ENCODE measurements around the gene USP37. TPM values are rescaled to one million over a fixed set of nuclear protein-coding genes. Genes with fewer than 3 reads are reported as not detected.

Gene USP37
- total RNA-seq, 2 experiments from 2014 or later: 42.5 to 46.8 TPM

GRCh38 chr2:218476676-218477075, 91.5 kb downstream of the USP37 start:
- Mint-ChIP-seq H3K27me3 (no peaks in the 10 kb centered on the region), H3K4me1 (no peaks in the 10 kb centered on the region), H3K4me3 (no peak overlapping the region), H3K36me3 (ENCODE audit: low read depth) (peaks cover 56% of the 10 kb centered on the region), H3K27ac (no peak overlapping the region), H3K9me3 (ENCODE audit: low read depth) (no peaks in the 10 kb centered on the region)
- DNase-seq: no peak
- ChIA-PET CTCF (interaction anchor here (1.1 kb wide), 2 partner anchors 8 to 16 kb away, joined by 3 to 4 read pairs; no protein-coding TSS in a partner anchor), POLR2A (no interaction called here)
- intact Hi-C loops (cut with DNase I, micrococcal nuclease): no loop called here
- no peak for ATAC-seq

DNA sequence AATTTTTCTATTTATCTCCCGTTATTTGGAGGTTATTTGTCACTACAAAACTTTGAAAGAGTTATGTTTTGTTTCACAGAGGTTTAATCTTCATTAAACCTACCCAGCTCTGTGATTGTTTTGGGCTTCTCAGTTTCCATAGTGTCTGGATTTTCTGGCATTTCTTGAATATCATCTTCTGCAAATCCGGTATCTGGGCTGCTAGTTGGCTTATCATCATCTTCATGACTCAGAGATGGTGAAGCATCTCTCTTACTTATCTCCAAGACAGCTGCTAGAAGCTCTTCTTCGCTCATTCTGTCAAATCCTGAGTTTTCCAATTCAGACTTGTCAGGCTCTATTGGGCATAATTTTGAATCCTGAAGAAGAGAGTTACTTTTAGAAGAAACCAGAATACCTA, 93.6 kb downstream of the USP37 start:
- ChIA-PET CTCF (interaction anchor here (0.9 to 1.0 kb wide), 2 partner anchors 9 to 13 kb away, joined by 4 read pairs; no protein-coding TSS in a partner anchor), POLR2A (no interaction called here)
- intact Hi-C loops (cut with DNase I, micrococcal nuclease): no loop called here
- Mint-ChIP-seq H3K4me3 (no peak overlapping the region), H3K9me3 (ENCODE audit: low read depth) (no peaks in the 10 kb centered on the region), H3K36me3 (ENCODE audit: low read depth) (peaks cover 55% of the 10 kb centered on the region), H3K4me1 (no peaks in the 10 kb centered on the region), H3K27ac (no peak overlapping the region), H3K27me3 (no peaks in the 10 kb centered on the region)
- no peak for ATAC-seq
- DNase-seq: no peak

DNA sequence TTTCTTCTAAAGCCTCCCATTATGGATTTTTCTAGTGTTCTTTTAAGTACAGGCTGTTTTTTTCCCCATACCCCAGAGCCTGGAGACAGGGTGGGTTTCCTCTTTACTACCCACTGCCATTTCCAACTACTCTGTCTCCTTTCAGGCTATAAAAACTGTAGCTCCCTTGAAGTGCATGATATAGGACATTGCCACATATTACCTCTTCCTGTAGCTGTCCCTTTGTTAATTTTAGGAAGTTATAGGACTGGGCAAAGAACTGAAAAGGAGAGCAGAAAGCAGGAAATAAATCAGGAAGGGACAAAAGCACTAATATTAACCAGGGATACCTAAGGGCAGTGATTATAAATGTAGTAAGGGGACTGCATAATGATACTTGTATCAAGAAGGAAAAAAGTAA, 95.2 kb downstream of the USP37 start:
- ATAC-seq: no peak
- H3K4me1 Mint-ChIP-seq: no peaks in the 10 kb centered on the region
- H3K4me3 Mint-ChIP-seq: no peak overlapping the region
- H3K9me3 Mint-ChIP-seq (ENCODE audit: low read depth): no peaks in the 10 kb centered on the region
- DNase-seq: no peak
- peaks cover 53% of the 10 kb centered on the region for H3K36me3 Mint-ChIP-seq (ENCODE audit: low read depth)
- ChIA-PET POLR2A (interaction anchor here (0.6 kb wide), 1 partner anchor 177 kb away, joined by 3 read pairs; no protein-coding TSS in a partner anchor), CTCF (no interaction called here)
- no peak overlapping the region for H3K27ac Mint-ChIP-seq
- no peaks in the 10 kb centered on the region for H3K27me3 Mint-ChIP-seq
- intact Hi-C loops (cut with DNase I, micrococcal nuclease): no loop called here

GRCh38 chr2:218471982-218472381, 96.2 kb downstream of the USP37 start:
- H3K9me3 Mint-ChIP-seq (ENCODE audit: low read depth): no peaks in the 10 kb centered on the region
- ChIA-PET POLR2A (no interaction called here), CTCF (interaction anchor here (1.0 kb wide), 1 partner anchor 164 kb away, joined by 3 read pairs; no protein-coding TSS in a partner anchor)

GRCh38 chr2:218471036-218471435, 97.1 kb downstream of the USP37 start:
- Mint-ChIP-seq H3K9me3 (ENCODE audit: low read depth) (no peaks in the 10 kb centered on the region), H3K27me3 (no peaks in the 10 kb centered on the region), H3K4me3 (no peak overlapping the region), H3K4me1 (no peaks in the 10 kb centered on the region), H3K36me3 (ENCODE audit: low read depth) (peaks cover 46% of the 10 kb centered on the region), H3K27ac (no peak overlapping the region)
- intact Hi-C loops (cut with DNase I, micrococcal nuclease): no loop called here
- ATAC-seq (no peak), DNase-seq (no peak)
- ChIA-PET CTCF (interaction anchor here (0.6 to 1.0 kb wide), 3 partner anchors 13 to 165 kb away, joined by 3 read pairs; no protein-coding TSS in a partner anchor), POLR2A (no interaction called here)

More at GRCh38 chr2:218471982-218472381, 96.2 kb downstream of the USP37 start:
- no peak for ATAC-seq
- H3K4me3 Mint-ChIP-seq: no peak overlapping the region
- H3K27me3 Mint-ChIP-seq: no peaks in the 10 kb centered on the region
- intact Hi-C loops (cut with DNase I, micrococcal nuclease): no loop called here
- H3K4me1 Mint-ChIP-seq: no peaks in the 10 kb centered on the region
- no peak overlapping the region for H3K27ac Mint-ChIP-seq
- DNase-seq: no peak
- peaks cover 48% of the 10 kb centered on the region for H3K36me3 Mint-ChIP-seq (ENCODE audit: low read depth)

DNA sequence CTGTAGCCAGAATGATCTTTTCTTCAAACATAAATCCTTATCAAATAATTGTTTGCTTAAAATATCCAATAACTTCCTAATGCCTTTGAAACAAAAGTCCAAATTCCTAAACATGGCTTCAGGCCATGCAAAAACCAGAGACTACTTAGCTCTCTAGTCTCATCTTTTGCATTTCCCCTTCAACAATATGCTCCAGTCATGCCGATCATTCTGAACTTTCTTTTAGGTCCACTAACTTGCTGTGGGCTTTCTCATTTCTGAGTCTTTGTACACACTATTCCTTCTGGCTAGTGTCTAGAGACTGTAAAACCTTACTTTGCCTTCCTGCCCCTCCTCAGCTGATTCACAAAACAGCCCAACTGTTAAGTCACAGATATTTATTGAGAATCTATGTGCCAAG, 97.7 kb downstream of the USP37 start:
- Mint-ChIP-seq H3K36me3 (ENCODE audit: low read depth) (peaks cover 48% of the 10 kb centered on the region), H3K4me1 (no peaks in the 10 kb centered on the region), H3K27ac (no peak overlapping the region), H3K27me3 (no peaks in the 10 kb centered on the region), H3K4me3 (no peak overlapping the region), H3K9me3 (ENCODE audit: low read depth) (no peaks in the 10 kb centered on the region)
- DNase-seq: no peak
- intact Hi-C loops (cut with DNase I, micrococcal nuclease): no loop called here
- ChIA-PET CTCF (no interaction called here), POLR2A (no interaction called here)
- no peak for ATAC-seq

DNA sequence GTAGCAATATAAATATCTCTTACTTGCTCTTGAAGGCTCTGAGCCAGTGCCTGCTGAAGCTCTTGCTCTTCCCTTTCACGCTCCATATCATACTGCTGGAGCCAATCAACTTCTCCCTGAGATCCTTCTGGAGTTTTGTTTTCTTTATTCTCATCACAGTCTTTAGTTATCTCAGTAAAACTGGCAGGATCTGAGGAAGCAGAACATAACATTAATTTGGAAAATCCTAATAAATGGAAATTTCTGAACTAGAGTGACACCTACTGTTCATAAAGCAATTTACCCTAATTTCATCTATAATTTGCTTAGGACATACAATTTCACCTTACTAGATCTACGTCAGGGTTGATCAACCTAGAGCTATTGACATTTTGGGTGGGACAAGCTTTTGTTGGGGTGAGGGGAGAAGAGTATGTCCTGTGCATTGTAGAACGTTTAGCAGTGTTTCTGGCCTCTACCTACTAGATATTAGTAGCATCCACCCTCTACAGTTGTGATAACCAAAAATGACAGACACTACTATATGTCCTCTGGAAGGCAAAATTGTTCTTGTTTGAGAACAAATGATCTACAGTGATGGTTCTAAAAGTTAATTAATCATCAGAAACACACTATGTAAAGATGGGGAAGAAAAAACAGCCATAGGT, 102.0 kb downstream of the USP37 start:
- POLR2A ChIA-PET: no interaction called here
- Mint-ChIP-seq H3K4me3 (no peak overlapping the region), H3K9me3 (ENCODE audit: low read depth) (no peaks in the 10 kb centered on the region), H3K4me1 (no peaks in the 10 kb centered on the region), H3K36me3 (ENCODE audit: low read depth) (peaks cover 47% of the 10 kb centered on the region), H3K27me3 (no peaks in the 10 kb centered on the region), H3K27ac (no peak overlapping the region)
- CTCF ChIA-PET: interaction anchor here (0.6 to 1.8 kb wide), 8 partner anchors 8 to 175 kb away, joined by 3 to 7 read pairs (median 4); no protein-coding TSS in a partner anchor
- intact Hi-C loops (cut with DNase I, micrococcal nuclease): loop anchor here (1.0 to 2.0 kb wide), 2 partner anchors 59 to 165 kb away; no protein-coding TSS in a partner anchor
- DNase-seq (no peak), ATAC-seq (no peak)

GRCh38 chr2:218458598-218458997, 109.6 kb downstream of the USP37 start:
- Mint-ChIP-seq H3K36me3 (ENCODE audit: low read depth) (peaks cover 57% of the 10 kb centered on the region), H3K27me3 (no peaks in the 10 kb centered on the region), H3K9me3 (ENCODE audit: low read depth) (peaks cover 6% of the 10 kb centered on the region), H3K4me1 (no peaks in the 10 kb centered on the region), H3K27ac (no peak overlapping the region), H3K4me3 (no peak overlapping the region)
- ATAC-seq (no peak), DNase-seq (no peak)
- POLR2A ChIA-PET: interaction anchor here (0.6 kb wide), 1 partner anchor 26 kb away, joined by 3 read pairs; no protein-coding TSS in a partner anchor
- intact Hi-C loops (cut with DNase I, micrococcal nuclease): no loop called here
- CTCF ChIA-PET: interaction anchor here (0.6 kb wide), 1 partner anchor 198 kb away, joined by 3 read pairs; no protein-coding TSS in a partner anchor

GRCh38 chr2:218456849-218457248, 111.3 kb downstream of the USP37 start:
- no peak overlapping the region for H3K27ac Mint-ChIP-seq
- no peak for DNase-seq
- intact Hi-C loops (cut with DNase I, micrococcal nuclease): no loop called here
- peaks cover 55% of the 10 kb centered on the region for H3K36me3 Mint-ChIP-seq (ENCODE audit: low read depth)
- ATAC-seq: no peak
- H3K27me3 Mint-ChIP-seq: no peaks in the 10 kb centered on the region
- CTCF ChIA-PET: interaction anchor here (0.7 to 1.1 kb wide), 2 partner anchors 60 to 573 kb away, joined by 3 read pairs; no protein-coding TSS in a partner anchor
- peaks cover 6% of the 10 kb centered on the region for H3K9me3 Mint-ChIP-seq (ENCODE audit: low read depth)
- H3K4me1 Mint-ChIP-seq: no peaks in the 10 kb centered on the region
- POLR2A ChIA-PET: interaction anchor here (0.7 kb wide), 1 partner anchor 151 kb away, joined by 3 read pairs; no protein-coding TSS in a partner anchor
- no peak overlapping the region for H3K4me3 Mint-ChIP-seq

GRCh38 chr2:218452079-218452478, 116.1 kb downstream of the USP37 start:
- ChIA-PET POLR2A (no interaction called here), CTCF (interaction anchor here (0.6 to 2.4 kb wide), 3 partner anchors 10 to 711 kb away, joined by 3 to 7 read pairs (median 3); no protein-coding TSS in a partner anchor)
- Mint-ChIP-seq H3K27me3 (no peaks in the 10 kb centered on the region), H3K4me3 (no peak overlapping the region), H3K36me3 (ENCODE audit: low read depth) (peaks cover 64% of the 10 kb centered on the region), H3K4me1 (no peaks in the 10 kb centered on the region), H3K27ac (no peak overlapping the region), H3K9me3 (ENCODE audit: low read depth) (peaks cover 6% of the 10 kb centered on the region)
- ATAC-seq (no peak), DNase-seq (no peak)
- intact Hi-C loops (cut with DNase I, micrococcal nuclease): no loop called here

DNA sequence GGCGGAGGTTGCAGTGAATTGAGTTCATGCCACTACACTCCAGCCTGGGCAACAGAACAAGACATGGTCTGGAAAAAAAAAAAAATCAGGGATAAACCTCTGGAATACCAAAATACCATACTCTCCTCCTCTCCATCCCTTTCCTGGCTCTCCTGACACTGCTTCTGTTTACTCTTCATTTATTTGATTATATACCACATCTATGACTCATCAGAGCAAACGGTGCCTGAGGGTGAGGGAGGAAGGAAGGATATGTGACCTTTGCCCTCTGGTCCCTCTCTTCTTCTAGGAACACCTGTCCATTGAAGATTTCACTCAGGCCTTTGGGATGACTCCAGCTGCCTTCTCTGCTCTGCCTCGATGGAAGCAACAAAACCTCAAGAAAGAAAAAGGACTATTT, 119.2 kb downstream of the USP37 start:
- no peak for DNase-seq
- H3K27me3 Mint-ChIP-seq: no peaks in the 10 kb centered on the region
- ChIA-PET CTCF (no interaction called here), POLR2A (no interaction called here)
- H3K4me3 Mint-ChIP-seq: no peak overlapping the region
- H3K4me1 Mint-ChIP-seq: no peaks in the 10 kb centered on the region
- intact Hi-C loops (cut with DNase I, micrococcal nuclease): no loop called here
- ATAC-seq: no peak
- peaks cover 43% of the 10 kb centered on the region for H3K36me3 Mint-ChIP-seq (ENCODE audit: low read depth)
- H3K9me3 Mint-ChIP-seq (ENCODE audit: low read depth): no peaks in the 10 kb centered on the region
- no peak overlapping the region for H3K27ac Mint-ChIP-seq

DNA sequence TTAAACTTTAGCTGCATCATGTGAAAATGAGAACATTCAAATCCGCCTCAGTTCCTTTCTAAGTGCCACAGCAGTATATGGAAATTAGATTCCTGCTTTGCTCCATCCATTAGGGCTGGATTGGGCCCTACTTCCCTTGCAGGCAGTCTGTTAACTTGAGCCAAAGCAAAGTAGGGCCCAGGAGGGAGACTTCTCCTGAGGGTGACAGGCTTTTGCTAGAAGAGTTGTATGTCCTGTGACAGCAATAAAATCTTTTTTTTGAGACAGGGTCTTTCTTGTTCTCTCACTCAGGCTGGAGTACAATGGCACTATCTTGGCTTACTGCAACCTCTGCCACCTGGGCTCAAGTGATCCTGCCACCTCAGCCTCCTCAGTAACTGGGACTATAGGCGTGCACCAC, 121.1 kb downstream of the USP37 start:
- ChIA-PET CTCF (no interaction called here), POLR2A (no interaction called here)
- Mint-ChIP-seq H3K4me3 (no peak overlapping the region), H3K4me1 (no peaks in the 10 kb centered on the region), H3K9me3 (ENCODE audit: low read depth) (no peaks in the 10 kb centered on the region), H3K36me3 (ENCODE audit: low read depth) (peaks cover 33% of the 10 kb centered on the region), H3K27ac (no peak overlapping the region), H3K27me3 (no peaks in the 10 kb centered on the region)
- no peak for ATAC-seq
- DNase-seq: no peak
- intact Hi-C loops (cut with DNase I, micrococcal nuclease): no loop called here
